Spleen (tissue), 7 donors: ENCODE results near the gene OGFR.

Source experiments
- CTCF ChIP-seq, 11 experiments: fragments of 200-600 bp in 7 of 11; fragments of 450-650 bp in 4 of 11; sonication (generic) in 4 of 11; IDR thresholded peaks in 8 of 11; conservative IDR thresholded peaks in 3 of 11; 1 replicate in 7 of 11; 2 replicates in 4 of 11; pipeline versions ENCODE4 v1.4.0 to v1.8.0; 2016 to 2021; ENCODE audit warnings: antibody characterized with exemption in 11 of 11, inconsistent platforms in 4 of 11, mild to moderate bottlenecking in 1 of 11
- POLR2A ChIP-seq, 3 donors: fragments of 450-650 bp; IDR thresholded peaks; one replicate each; pipeline ENCODE4 v1.5.1; 2017; ENCODE audit warnings: antibody characterized with exemption in 3 of 3, mild to moderate bottlenecking in 1 of 3
- POLR2AphosphoS5 ChIP-seq, 3 donors: sonication (generic); formaldehyde crosslinking; IDR thresholded peaks; one replicate each; pipeline ENCODE4 v1.5.1; 2017; ENCODE audit warnings: antibody characterized with exemption in 3 of 3
- donor health status: DM: no; HTN: no; CAD: no; lungs with moderate emphysema.
- donor health status: DM: no; HTN: no; CAD: no.
- donor health status: DM: no; HTN: no; CAD: no.

- TF ChIP-seq CTCF (IDR thresholded peaks at IDR 0.05 in 8 of 11, conservative IDR thresholded peaks at IDR 0.05 in 3 of 11): no peak
- TF ChIP-seq POLR2AphosphoS5 (IDR thresholded peaks at IDR 0.05): no peak
- no peak for TF ChIP-seq POLR2A (IDR thresholded peaks at IDR 0.05)
Measured at GRCh38 chr20:62852841-62853240, 48.2 kb downstream of the OGFR start.
